Activated CD4-positive, alpha-beta T cell treated with anti-CD3 and anti-CD28 coated beads for 48 hours (primary cell): ENCODE results near the gene NKAIN2.
"Not testable (repeated sequence)": the region's sequence is repeated elsewhere in the genome, so short reads cannot be mapped to it uniquely, and the experiment has no call there.

ENCODE experiments used
- DNase-seq: peaks from one replicate; pipeline ENCODE4 v3.0.0-alpha.2; 2020

NKAIN2 gene

GRCh38 chr6:124237911-124238310, 434.2 kb downstream of the NKAIN2 start:
- no peak for DNase-seq

DNA sequence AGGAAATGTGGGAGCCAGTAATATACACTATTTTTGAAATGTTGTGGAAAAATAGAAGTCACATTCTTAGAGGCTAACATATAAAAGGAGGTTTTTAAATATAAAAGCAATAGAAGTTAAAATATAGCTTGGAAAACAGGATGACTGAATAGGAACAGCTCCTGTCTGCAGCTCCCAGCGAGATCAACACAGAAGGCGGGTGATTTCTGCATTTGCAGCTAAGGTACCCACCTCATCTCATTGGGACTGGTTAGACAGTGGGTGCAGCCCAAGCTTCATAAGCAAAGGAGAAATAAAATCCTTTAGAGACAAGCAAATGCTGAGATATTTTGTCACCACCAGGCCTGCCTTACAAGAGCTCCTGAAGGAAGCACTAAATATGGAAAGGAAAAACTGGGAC, 434.7 kb downstream of the NKAIN2 start:
- not testable (repeated sequence) for DNase-seq

DNA sequence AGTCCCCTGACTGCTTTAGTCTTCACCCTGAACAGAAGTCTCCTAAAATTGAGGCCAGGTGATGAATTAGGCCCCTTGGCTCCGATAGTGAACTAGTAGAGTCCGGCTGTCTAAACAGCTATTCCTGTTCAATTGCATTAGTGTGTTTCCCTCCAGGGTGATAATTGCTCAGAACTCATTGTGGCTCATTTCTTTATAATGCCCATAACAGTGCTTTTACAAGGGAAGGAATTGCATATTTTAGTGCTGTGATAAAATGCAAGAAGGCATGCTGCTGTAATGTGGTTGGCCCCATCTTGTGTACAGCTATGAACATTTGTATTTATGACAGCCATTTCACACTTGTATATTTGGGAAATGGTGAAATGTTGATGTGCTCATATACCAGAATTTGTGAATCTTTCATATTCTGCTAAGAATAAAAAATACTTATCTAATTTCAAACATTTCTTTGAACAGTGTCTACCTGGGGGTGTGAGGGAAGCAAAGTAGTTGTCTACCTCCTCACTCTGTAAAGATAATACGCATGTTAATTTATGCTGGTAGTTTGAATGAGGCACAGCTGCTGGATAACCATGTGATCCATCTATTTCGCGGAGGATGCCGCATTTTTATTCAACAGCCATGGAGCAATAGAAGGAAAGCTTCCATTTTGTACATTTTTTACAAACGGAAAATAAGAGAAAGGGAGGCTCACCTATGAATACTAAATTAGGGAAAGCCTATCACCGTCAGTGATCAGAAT, 451.4 kb downstream of the NKAIN2 start:
- no peak for DNase-seq

GRCh38 chr6:124260337-124260736, 456.7 kb downstream of the NKAIN2 start:
- no peak for DNase-seq

GRCh38 chr6:124269733-124270132, 466.1 kb downstream of the NKAIN2 start:
- DNase-seq, result no peak

DNA sequence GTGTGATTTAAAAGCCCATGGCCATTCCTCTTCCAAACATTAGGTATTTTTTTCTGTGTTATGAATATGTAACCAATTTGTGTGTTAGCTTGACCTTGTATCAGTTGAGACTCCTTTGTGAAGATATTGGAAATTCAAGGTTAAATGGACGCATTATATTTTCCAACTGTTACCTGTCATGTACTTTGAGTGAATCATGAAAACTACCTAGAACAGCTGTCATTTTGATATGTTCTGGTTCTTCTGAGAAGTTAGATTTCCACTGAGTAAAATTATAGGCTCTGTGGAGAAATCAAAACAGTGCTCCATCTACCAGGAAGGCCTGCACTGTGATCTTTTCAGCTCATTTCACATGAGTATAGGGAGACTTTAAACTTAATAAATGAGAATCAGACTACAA, 470.0 kb downstream of the NKAIN2 start:
- DNase-seq, result no peak

DNA sequence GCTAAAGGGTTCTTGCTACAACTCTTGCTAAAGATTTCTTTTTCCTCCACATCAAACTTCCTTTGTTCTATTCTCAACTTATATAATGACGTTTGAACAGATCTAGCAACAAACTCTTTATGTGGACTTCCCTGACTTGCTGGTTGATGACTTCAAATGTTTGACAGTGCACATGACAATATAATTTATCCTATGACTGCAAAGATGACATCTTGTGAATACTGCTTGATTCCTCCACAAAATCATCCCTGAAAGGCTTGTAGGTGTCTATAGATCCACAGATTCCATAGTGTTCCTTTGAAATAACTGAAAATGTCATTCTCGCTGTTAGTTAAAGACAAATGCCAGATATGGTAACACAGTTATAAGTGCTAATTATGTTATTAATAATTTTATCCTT, 478.9 kb downstream of the NKAIN2 start:
- DNase-seq, result no peak

DNA sequence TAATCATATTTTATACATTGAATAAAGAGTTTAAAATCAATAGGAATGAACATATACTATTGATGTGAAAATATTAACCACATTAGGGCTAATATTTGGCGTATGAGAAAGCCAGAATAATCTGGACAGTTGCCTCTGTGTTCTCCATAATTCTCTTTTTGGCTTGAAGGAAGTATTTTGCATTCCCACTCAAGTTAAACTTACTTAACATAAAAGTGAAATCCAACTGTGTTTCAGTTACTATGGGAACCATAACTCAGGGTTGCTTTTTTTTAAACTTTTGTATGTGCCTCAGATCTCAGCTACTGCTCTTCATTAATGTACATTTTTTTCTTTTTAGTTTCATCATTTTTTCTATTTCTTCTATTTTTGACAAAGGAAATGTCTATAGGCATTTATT, 479.8 kb downstream of the NKAIN2 start:
- no peak for DNase-seq

DNA sequence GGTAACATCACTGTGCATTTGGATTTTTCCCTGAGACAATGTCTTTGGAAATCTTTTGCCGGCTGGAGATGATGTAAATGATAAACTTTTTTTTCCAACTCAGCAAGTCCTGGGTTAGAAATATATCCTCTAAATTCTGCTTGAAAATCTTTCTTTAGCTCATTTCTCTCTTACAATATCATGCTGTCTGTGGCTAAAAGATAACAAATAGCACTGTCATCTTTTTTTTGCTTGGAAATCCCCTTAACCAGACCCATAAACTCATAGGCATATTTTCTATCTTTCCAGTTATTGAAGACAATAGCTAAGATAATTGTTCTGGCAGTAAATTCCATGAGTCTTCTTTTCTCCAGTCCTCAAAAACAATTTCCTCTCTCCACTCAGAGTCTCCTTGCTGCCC, 481.5 kb downstream of the NKAIN2 start:
- no peak for DNase-seq

DNA sequence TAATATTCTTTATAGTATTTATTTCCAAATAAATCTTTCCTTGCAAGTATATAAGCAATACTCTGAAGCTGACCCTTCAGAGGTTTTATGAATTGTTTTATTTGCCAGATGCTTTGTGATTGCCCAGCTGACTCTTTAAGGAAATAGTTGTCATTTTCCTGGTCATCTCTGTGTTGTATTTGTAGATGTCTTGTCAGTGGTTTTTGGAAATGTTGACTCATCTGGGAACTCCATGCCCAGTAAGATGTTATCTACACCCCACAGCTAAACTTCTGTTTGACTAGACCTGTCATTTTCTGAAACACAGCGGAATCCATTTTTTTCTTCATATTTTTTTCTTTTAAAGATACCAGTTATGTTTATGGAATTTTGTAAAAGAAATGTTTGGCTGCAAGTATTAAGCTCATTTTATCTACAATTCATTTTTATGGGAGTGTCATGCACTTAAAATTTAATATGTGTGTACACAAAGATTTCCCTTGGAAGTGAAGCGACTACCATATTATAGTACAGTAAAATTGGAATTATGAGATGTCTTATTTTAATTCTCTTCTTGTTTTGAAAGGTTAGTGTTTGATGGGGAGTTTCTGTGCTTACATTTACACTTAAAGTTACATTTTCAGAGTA, 491.0 kb downstream of the NKAIN2 start:
- no peak for DNase-seq

- DNase-seq, result no peak
Measured at GRCh38 chr6:124297507-124297906, 493.8 kb downstream of the NKAIN2 start.

- DNase-seq, result no peak
Measured at GRCh38 chr6:124298730-124299129, 495.1 kb downstream of the NKAIN2 start.

GRCh38 chr6:124300907-124301306, 497.2 kb downstream of the NKAIN2 start:
- not testable (repeated sequence) for DNase-seq

DNA sequence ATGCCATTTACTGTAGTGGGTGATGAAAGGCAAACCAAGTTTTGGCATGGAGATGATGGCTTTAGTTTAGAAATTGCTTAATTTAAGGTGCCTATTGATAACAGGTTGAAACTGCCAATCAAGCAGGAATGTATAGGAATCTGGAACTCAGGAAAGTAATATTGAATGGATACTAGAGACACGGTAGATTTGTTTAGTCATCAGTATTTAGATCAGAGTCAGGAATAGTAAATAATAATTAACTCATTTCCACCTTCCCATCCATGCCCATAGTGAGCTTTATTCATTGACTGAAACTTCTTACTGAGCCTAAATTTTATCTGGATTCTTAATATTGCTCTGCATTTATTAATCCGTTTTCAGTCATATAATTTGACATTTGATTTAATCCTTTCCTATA, 500.3 kb downstream of the NKAIN2 start:
- DNase-seq, result no peak

DNA sequence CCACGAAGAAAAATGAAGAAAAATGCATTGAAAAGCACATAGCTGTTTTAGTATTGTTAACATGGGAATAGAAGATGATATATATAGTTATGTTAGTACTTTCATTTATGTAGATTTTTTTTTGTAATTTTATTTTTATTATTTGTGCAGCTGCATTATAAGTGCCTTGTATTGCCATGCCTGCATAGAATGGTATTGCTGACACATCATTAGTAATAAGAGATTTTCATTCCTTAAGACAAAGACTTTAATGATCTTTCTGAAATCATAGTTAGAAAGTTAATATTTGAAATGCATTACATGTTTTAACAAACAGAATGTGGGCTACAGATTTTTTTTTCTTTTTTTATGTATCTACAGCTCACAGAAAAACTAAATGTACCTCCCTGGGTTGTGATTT, 506.5 kb downstream of the NKAIN2 start:
- DNase-seq, result no peak

- DNase-seq, result no peak
Measured at GRCh38 chr6:124319410-124319809, 515.7 kb downstream of the NKAIN2 start.

GRCh38 chr6:124324237-124324636, 520.6 kb downstream of the NKAIN2 start:
- no peak for DNase-seq

- no peak for DNase-seq
Measured at GRCh38 chr6:124330197-124330596, 526.5 kb downstream of the NKAIN2 start.

DNA sequence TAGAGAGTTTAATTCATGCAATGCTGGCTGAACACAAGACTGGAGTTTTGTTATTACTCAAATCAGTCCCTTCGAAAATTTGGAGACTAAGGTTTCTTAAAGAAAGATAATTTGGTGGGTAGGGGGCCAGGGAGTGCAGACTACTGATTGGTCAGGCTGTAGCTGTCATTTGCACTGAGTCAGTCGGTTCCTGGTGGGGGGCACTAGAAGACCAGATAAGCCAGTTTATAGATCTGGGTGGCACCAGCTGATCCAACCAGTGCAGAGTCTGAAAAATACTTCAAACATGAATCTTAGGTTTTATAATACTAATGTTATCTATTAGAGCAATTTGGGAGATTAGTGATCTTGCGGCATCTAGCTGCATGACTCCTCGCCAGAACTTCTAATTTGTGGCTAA, 530.7 kb downstream of the NKAIN2 start:
- no peak for DNase-seq

GRCh38 chr6:124339610-124340334, 536.1 kb downstream of the NKAIN2 start:
- DNase-seq, result no peak

GRCh38 chr6:124348339-124348738, 544.7 kb downstream of the NKAIN2 start:
- DNase-seq, result not testable (repeated sequence)

DNA sequence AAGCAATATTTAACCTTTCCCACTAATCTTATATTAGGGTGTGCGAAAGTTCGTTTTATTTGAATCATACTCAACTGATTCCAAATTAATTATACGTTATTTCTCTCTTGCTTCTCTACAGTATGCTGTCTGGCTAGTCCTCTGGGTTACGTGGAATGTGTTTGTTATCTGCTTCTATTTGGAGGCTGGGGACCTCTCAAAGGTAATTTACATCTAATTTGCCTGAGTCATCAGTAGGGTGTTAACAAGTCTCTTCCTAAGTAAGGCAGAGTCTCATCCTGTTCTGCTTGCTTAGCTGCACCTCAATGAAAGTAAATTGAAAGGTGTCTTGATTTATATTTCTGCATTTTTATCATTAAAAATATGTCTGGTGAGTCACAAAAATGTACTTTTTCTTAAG, 551.5 kb downstream of the NKAIN2 start:
- DNase-seq, result no peak

- DNase-seq, result no peak
Measured at GRCh38 chr6:124356276-124356810, 552.7 kb downstream of the NKAIN2 start.

DNA sequence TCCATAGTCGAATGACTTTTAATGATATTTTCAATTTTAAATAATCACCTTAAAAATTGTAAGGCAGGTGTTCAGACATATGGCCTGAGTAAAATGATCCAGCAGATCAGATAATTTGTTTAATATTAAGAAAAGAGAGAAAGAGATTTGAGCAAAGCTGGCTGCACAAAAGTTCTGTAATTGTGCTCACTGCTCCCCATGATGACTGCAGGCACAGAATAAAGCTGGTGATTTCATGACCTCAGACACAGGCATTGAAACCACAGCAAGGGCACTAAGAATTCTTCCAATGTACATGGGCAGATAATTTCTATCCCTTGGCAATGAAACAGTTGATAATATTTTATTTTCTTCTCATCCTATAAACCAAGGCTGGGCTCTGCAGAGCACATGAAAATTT, 553.1 kb downstream of the NKAIN2 start:
- no peak for DNase-seq
